HFF-Myc (cell line): ENCODE measurements around the gene DRD4.

ENCODE experiments used
- DNase-seq: peaks from one replicate; pipeline ENCODE4 v3.0.0-alpha.2; 2011; ENCODE audit warnings: low read depth; ENCODE audit errors: extremely low read depth
- H3K4me3 ChIP-seq: replicated peaks from 2 replicates; pipeline ENCODE4 v1.5.1; 2011; ENCODE audit warnings: low read depth, mild to moderate bottlenecking, control low read depth, low read length
- CTCF ChIP-seq: IDR thresholded peaks from 2 replicates; pipeline ENCODE4 v1.5.1; 2012; ENCODE audit warnings: mild to moderate bottlenecking, low read depth, low read length, control low read depth; ENCODE audit errors: missing control alignments

DRD4 gene

GRCh38 chr11:617199-617911 is 19.7 kb upstream of the DRD4 start:
- no peak overlapping the region for H3K4me3 ChIP-seq
- no peak for TF ChIP-seq CTCF
- DNase-seq = no peak

GRCh38 chr11:617912-618682 is 19.0 kb upstream of the DRD4 start:
- no peak for DNase-seq
- no peak for TF ChIP-seq CTCF
- H3K4me3 ChIP-seq = no peak overlapping the region

GRCh38 chr11:618856-619627 is 18.0 kb upstream of the DRD4 start:
- no peak overlapping the region for H3K4me3 ChIP-seq
- DNase-seq = no peak
- no peak for TF ChIP-seq CTCF

- no peak for DNase-seq
- H3K4me3 ChIP-seq = no peak overlapping the region
- no peak for TF ChIP-seq CTCF
Observed at GRCh38 chr11:619628-620050, 17.4 kb upstream of the DRD4 start.

- no peak for DNase-seq
- no peak overlapping the region for H3K4me3 ChIP-seq
- no peak for TF ChIP-seq CTCF
Observed at GRCh38 chr11:620201-620600, 16.9 kb upstream of the DRD4 start.

- H3K4me3 ChIP-seq = no peak overlapping the region
- no peak for TF ChIP-seq CTCF
- no peak for DNase-seq
Observed at GRCh38 chr11:620935-621814, 15.9 kb upstream of the DRD4 start.
